ENCODE measurements around the gene RNASE3.
"Not testable (repeated sequence)": the region's sequence is repeated elsewhere in the genome, so short reads cannot be mapped to it uniquely, and the experiment has no call there.

Gene RNASE3

DNA sequence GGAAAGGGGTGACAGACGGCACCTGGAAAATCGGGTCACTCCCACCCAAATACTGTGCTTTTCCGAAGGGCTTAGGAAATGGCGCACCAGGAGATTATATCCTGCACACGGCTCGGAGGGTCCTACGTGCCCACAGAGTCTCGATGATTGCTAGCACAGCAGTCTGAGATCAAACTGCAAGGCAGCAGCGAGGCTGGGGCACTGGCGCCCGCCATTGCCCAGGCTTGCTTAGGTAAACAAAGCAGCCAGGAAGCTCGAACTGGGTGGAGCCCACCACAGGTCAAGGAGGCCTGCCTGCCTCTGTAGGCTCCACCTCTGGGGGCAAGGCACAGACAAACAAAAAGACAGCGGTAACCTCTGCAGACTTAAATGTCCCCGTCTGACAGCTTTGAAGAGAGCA, 19.6 kb downstream of the RNASE3 start:
- DNase-seq (ENCODE audit: low read depth, low spot score) = not testable (repeated sequence)

DNA sequence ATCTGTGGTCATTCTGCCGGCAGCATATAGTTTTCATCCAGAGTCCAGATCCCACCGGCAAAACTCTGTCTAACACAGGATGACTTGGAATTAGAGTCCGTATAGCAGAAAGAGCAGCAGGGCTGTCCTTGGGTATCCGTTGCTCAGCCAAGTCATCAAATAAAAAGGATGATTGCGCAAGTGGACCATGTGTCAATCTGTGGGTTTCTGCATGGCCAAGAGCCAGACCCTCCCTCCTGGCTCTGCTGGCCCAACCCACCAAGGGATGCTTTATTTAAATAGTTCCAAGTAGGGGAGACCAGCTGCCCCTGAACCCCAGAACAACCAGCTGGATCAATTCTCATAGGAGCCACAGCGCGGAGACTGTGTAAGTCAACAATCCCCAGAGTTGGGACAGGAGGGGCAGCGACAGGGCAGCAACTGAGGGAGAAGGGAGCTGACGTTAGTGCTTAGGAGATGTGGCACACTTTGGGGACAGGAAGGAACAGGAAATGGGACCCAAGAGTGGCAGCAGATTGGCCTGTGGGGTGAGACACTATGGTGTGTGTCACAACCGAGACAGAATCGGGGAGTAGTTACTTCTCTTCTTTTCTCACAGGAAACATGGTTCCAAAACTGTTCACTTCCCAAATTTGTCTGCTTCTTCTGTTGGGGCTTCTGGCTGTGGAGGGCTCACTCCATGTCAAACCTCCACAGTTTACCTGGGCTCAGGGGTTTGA, 28.0 kb downstream of the RNASE3 start:
- not testable (repeated sequence) for DNase-seq (ENCODE audit: low read depth, low spot score)

DNA sequence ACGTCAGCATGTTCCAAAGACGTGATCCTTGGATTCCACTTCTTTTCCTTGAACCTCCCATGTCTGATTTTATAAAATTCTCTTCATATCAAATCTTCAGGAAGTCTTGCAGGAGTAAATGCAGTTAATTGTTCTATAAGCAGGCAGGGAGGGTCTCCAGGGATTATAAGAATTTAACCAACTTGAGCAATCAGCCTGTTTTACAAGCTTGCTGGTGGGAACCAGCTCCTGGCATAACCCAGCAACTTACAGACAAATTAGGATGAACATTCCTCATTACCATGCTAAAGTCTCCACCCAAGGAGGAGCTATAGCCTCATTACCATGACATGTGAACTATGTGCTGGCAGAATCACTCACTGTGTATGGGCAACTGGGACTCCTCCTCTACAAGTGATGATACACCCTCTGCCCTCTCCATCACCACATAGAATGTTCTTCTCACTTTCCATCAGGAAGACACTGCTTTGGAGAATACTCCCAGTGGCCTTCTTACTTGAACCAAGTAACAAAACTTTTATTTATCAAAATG, 32.6 kb downstream of the RNASE3 start:
- DNase-seq (ENCODE audit: low read depth, low spot score) = not testable (repeated sequence)

DNA sequence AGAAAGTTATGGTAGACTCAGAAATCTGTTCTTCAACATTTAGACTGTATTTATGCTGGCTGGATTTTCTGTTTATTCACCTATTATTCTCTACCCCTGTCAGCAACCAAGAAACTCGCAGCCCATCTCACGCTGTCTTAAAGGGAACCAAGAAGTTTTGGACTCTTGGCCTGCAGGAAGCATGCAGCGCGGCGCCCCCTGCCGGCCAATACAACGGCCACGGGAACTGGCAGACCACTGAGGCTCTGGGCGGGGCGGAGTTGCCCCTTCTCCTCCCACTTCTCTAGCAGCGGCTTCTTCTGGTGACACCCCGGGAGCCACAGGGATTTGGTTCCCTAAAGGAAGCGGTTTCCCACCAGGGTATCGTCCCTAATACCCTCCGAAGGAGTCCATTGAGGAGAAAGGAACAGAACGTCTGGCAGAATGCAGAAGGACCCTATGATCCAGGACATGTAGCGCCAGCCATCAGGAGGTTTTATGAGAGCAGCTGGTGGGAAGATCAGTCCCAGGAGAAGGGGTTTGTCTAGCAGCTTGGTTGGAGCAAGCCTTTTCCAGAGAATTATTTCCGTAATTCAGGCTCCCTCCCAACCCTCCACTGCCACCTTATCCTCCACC, 43.1 kb downstream of the RNASE3 start:
- no peak for DNase-seq (ENCODE audit: low read depth, low spot score)

DNA sequence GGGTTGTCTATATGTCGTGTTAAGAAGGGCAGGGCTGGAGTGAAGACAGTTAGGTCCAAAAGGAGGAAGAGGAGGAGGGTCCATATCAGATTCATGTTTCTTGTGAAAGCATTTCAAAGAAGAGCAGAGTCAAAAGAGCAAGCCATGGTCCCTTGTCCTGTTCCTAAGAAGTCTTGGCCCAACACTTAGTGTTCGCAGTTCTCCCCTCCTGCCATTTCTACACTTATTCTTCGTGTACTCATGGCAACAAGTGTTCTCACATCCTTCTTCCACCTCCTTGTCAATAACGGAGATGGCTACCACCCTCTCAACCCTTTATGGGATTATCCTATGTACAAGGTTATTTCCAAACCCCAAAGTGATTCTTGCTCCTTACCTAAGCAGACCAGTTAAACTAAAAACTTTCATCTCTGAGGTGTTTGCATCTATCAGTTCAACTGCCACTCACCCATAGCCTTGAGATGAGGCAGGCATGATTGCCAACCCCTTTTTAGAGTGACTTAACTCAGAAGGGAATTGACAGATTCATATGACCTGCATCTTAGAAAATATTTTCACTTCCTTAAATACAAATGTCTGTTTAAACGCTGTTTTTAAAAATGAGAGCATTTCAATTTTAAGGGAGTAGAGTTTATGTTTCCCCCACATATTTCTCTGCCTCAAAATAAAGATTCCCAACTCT, 44.3 kb downstream of the RNASE3 start:
- DNase-seq (ENCODE audit: low read depth, low spot score) = no peak
